B cell (primary cell): ENCODE data around the gene NMB. TPM values are rescaled to one million over a fixed set of nuclear protein-coding genes. Genes with fewer than 3 reads are reported as not detected.

Experiments used
- ATAC-seq: fragments of 200-7000 bp; cut with Tn5 transposase; one replicate; pipeline ENCODE4 v1.10.0; 2021; ENCODE audit warnings: low read depth, mild to moderate bottlenecking, moderate number of reproducible peaks, moderate library complexity
- CTCF ChIA-PET: fragments of 350-600 bp; sonication (Branson Sonifier 250); formaldehyde crosslinking; loops from one replicate; lab custom pipeline; 2021; ENCODE audit warnings: antibody characterized with exemption, inconsistent platforms; lab: Charles Lee
- POLR2A ChIA-PET: fragments of 350-600 bp; sonication (Branson Sonifier 250); formaldehyde crosslinking; loops from one replicate; lab custom pipeline; 2021; ENCODE audit warnings: antibody characterized with exemption; lab: Charles Lee
- DNase-seq: peaks from one replicate; pipeline ENCODE4 v3.0.0; 2013
- H2AFZ ChIP-seq: 2 replicates; pipeline ENCODE4 v1.6.1; 2012; ENCODE audit warnings: mild to moderate bottlenecking, low read depth, low read length; ENCODE audit not compliant: insufficient read depth, poor library complexity, severe bottlenecking
- H3K27ac ChIP-seq, 2 donors: 1 replicate in 1 of 2; 2 replicates in 1 of 2; pipeline ENCODE4 v1.5.1; 2012 to 2013; ENCODE audit warnings: low read length in 2 of 2, mild to moderate bottlenecking in 2 of 2, moderate library complexity in 1 of 2
- H3K27me3 ChIP-seq, 4 experiments: fragments of 200-600 bp in 1 of 4; sonication (generic) in 1 of 4; replicated peaks in 1 of 4; 1 replicate in 2 of 4; 2 replicates in 2 of 4; pipeline versions ENCODE4 v1.6.1 to v1.7.0; 2013 to 2016; ENCODE audit warnings: low read length in 3 of 4, mild to moderate bottlenecking in 2 of 4, mixed read lengths in 1 of 4, moderate library complexity in 1 of 4; ENCODE audit not compliant: insufficient read depth in 4 of 4, control insufficient read depth in 3 of 4; ENCODE audit errors: control extremely low read depth in 1 of 4
- H3K36me3 ChIP-seq, 2 experiments: replicated peaks in 1 of 2; 1 replicate in 1 of 2; 2 replicates in 1 of 2; pipeline versions ENCODE4 v1.6.1 to v1.7.1; 2013; ENCODE audit warnings: low read length in 1 of 2; ENCODE audit not compliant: insufficient read depth in 2 of 2, control insufficient read depth in 1 of 2; ENCODE audit errors: control extremely low read depth in 1 of 2, extremely low read depth in 1 of 2
- H3K4me1 ChIP-seq, 2 donors: fragments of 200-600 bp in 1 of 2; sonication (generic) in 1 of 2; 1 replicate in 1 of 2; 2 replicates in 1 of 2; pipeline versions ENCODE4 v1.5.1 to v1.6.1; 2013 to 2017; ENCODE audit warnings: low read length in 2 of 2; ENCODE audit not compliant: control insufficient read depth in 2 of 2, insufficient read depth in 2 of 2
- H3K4me2 ChIP-seq: replicated peaks from 2 replicates; pipeline ENCODE3; 2012; ENCODE audit warnings: mild to moderate bottlenecking, low read depth, low read length; ENCODE audit not compliant: poor library complexity, severe bottlenecking
- H3K4me3 ChIP-seq, 5 experiments: fragments of 200-600 bp in 1 of 5; sonication (generic) in 1 of 5; 1 replicate in 3 of 5; 2 replicates in 2 of 5; pipeline versions ENCODE4 v1.5.1 to v1.7.0; 2011 to 2016; ENCODE audit warnings: low read length in 4 of 5, mild to moderate bottlenecking in 4 of 5, low read depth in 2 of 5, control low read depth in 1 of 5, moderate library complexity in 1 of 5; ENCODE audit not compliant: insufficient read depth in 1 of 5; ENCODE audit errors: control extremely low read depth in 1 of 5, extremely low read depth in 1 of 5
- H3K79me2 ChIP-seq: fragments of 200-600 bp; sonication (generic); one replicate; pipeline ENCODE4 v1.6.0; 2016; ENCODE audit warnings: low read length; ENCODE audit not compliant: control insufficient read depth, insufficient read depth
- H3K9ac ChIP-seq: fragments of 200-600 bp; sonication (generic); 2 replicates; pipeline ENCODE4 v1.6.1; 2017; ENCODE audit warnings: mild to moderate bottlenecking, low read length, moderate library complexity
- H3K9me3 ChIP-seq, 3 donors: one replicate each; pipeline versions ENCODE4 v1.6.1 to v1.7.1; 2013; ENCODE audit warnings: low read length in 2 of 3; ENCODE audit not compliant: control insufficient read depth in 2 of 3, insufficient read depth in 1 of 3; ENCODE audit errors: control extremely low read depth in 1 of 3
- H4K20me1 ChIP-seq: 2 replicates; pipeline ENCODE4 v1.6.0; 2012; ENCODE audit warnings: mild to moderate bottlenecking, low read length; ENCODE audit not compliant: insufficient read depth, control insufficient read depth, poor library complexity, severe bottlenecking
- H3K27ac Mint-ChIP-seq: one replicate; pipeline ENCODE4 v1.8.0; 2021; ENCODE audit warnings: mixed read lengths
- H3K27me3 Mint-ChIP-seq: one replicate; pipeline ENCODE4 v1.8.0; 2021; ENCODE audit warnings: mixed read lengths
- H3K4me1 Mint-ChIP-seq: one replicate; pipeline ENCODE4 v1.8.0; 2021; ENCODE audit warnings: mixed read lengths
- H3K4me3 Mint-ChIP-seq: one replicate; pipeline ENCODE4 v1.8.0; 2021; ENCODE audit warnings: mixed read lengths
- H3K9me3 Mint-ChIP-seq: one replicate; pipeline ENCODE4 v1.8.0; 2022; ENCODE audit warnings: mixed read lengths; ENCODE audit not compliant: insufficient read depth
- CTCF ChIP-seq: fragments of 200-600 bp; IDR thresholded peaks from one replicate; pipeline ENCODE4 v1.8.0; 2022; ENCODE audit warnings: antibody characterized with exemption, mild to moderate bottlenecking
- EZH2 ChIP-seq: IDR thresholded peaks from 2 replicates; pipeline ENCODE4 v1.6.1; 2012; ENCODE audit warnings: borderline replicate concordance, low read depth, mild to moderate bottlenecking, moderate library complexity, low read length; ENCODE audit not compliant: insufficient read depth, poor library complexity, severe bottlenecking
- WGBS: methylation state at CpG from one replicate; pipeline ENCODE4 v1.1.5; 2013; ENCODE audit warnings: missing lambda C conversion rate; ENCODE audit not compliant: insufficient coverage; 5-methylcytosine and 5-hydroxymethylcytosine counted together
- intact Hi-C: fragments of 100-400 bp; cut with micrococcal nuclease; formaldehyde crosslinking; loops from one replicate; pipeline ENCODE4 v1.10.0; 2022
- polyA plus RNA-seq: library from polyadenylated mRNA; depleted of rRNA; stranded (reverse); fragments of >200 nt; gene quantifications from 2 replicates; pipeline ENCODE4 v1.2.3, GENCODE V29; 2012
- total RNA-seq, 2 donors: library from RNA; stranded (reverse); fragments of 120-200 nt in 1 of 2; gene quantifications; 1 replicate in 1 of 2; 2 replicates in 1 of 2; pipeline versions ENCODE4 v1.2.3 to v1.2.4, GENCODE V29; 2013 to 2022

NMB gene
- total and polyA plus RNA-seq, 2 donors (not counting 1 experiment from before 2014, with no cell fraction given): 2.3 to 3.0 TPM

DNA sequence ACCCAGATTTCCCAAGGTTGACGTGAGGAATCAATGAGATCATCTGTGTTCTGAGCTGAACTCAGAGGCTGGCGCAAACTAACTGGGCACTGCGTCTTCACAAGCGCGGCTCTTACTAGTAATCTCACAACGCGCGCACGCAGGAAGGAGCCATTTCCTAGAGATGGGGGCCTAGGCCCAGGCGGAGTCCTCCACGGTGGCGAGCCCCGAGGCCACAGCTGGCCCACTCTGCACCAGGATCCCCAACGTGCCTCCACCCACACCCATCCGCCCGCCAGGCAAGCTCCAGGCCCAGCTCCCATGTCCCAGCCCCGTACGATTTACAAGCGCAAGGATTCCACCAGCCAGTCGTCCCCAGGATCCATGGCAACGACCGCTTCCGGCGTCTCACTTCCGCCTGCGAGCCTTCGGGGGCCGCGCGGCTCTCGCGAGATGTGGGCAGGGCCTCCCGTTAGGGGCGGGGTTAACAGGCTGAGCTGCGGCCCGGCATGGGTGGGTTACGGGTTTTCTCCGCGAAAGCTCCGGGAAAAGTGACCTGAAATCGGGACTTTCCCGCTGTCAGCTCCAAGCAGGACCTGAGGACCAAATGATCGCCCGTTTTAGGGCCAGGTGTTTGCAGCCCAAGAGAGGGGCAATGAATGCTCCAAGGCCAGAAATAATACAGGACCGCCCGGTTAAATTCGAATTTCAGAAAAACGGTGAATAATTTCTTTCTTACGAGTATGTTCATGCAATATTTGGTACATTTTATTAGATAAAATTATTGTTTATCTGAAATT is 3.9 kb downstream of the NMB start, which contains the start of gene WDR73:
Gene WDR73, minus strand, starts transcription at position 374 of the 779 bp plus-strand sequence. Its CDS starts 9 bp downstream, at position 365.
- H3K9me3 Mint-ChIP-seq: no peaks in the 10 kb centered on the region

More for the DNA sequence above, 3.9 kb downstream of the NMB start, which contains the start of gene WDR73:
- Mint-ChIP-seq H3K27me3 (no peaks in the 10 kb centered on the region), H3K27ac (peak within 1 kb of the TSS; percentile 98), H3K4me1 (peaks cover 31% of the 10 kb centered on the region), H3K4me3 (peak within 1 kb of the TSS; percentile 97)
- Histone ChIP-seq H2AFZ (peak within 1 kb of the TSS; percentile 94), H3K27me3 (no peaks in the 10 kb centered on the region), H3K4me2 (peak within 1 kb of the TSS; percentile 84), H3K79me2 (peaks cover 20% of the 10 kb centered on the region), H3K9ac (peak within 1 kb of the TSS; percentile 91), H3K4me1 (peaks cover 21 to 33% of the 10 kb centered on the region in 2 donors), H3K36me3 (peaks cover 0 to 23% of the 10 kb centered on the region in 2 experiments), H4K20me1 (peaks cover under 1% of the 10 kb centered on the region), H3K27ac (peak within 1 kb of the TSS; percentile 61 to 88), H3K4me3 (peak within 1 kb of the TSS; percentile 75 to 93 (median 85)), H3K9me3 (no peaks in the 10 kb centered on the region)
- peak; percentile 96 for DNase-seq
- TF ChIP-seq EZH2: no peak
- no peak for TF ChIP-seq CTCF
- ChIA-PET POLR2A (interaction anchor here (0.5 to 2.9 kb wide), 7 partner anchors 17 to 327 kb away, joined by 3 to 23 read pairs (median 5); partner anchors contain the start of gene SEC11A), CTCF (interaction anchor here (0.7 to 4.1 kb wide), 16 partner anchors 9 to 390 kb away, joined by 3 to 21 read pairs (median 4); partner anchors contain the start of genes SEC11A and ZSCAN2)
- peak; percentile 74 for ATAC-seq
- intact Hi-C loops: loop anchor here (1.0 kb wide), 7 partner anchors 23 to 326 kb away; partner anchors contain the start of genes SEC11A and ZNF592
- WGBS: under 1% methylated on average over 44 of the region's 49 CpGs
